SHP77 treated with DMSO at 0.1 percent for 48 hours (cell line): ENCODE results near the gene NR1I3.
A peak's percentile ranks its signal among the peaks of the same experiment; 100 is the strongest.

Experiments used
- DNase-seq: peaks from one replicate; lab custom pipeline; 2025; lab: John Stamatoyannopoulos, UW

Gene NR1I3

DNA sequence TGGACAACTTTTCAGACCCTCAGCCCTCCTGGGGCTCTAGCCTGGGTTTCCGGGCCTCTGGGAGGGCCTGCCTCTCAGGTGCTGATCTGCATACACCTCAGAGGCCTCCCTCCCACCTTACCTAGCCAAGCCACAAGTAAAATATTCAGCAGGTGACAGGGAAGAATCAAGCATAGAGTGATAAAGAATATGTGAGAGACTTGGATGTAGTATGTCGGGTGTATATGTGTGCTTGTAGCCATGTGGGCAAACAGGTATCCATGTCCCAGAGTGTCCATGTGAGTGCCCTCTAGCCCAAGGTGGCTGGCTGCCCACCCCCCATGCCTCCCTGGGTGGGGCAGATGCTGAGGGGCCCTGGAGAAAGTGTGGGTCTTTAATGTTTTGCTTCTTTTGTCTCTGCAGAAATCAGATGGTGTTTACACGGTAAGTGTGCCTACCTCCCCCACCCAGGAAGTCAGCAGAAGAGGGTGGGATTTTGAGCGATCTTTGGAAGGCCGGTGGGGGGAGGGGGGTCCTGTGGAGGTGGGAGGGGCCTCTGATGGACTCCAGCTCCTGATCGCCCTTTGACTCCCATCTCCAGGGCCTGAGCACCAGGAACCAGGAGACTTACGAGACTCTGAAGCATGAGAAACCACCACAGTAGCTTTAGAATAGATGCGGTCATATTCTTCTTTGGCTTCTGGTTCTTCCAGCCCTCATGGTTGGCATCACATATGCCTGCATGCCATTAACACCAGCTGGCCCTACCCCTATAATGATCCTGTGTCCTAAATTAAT lies 19.5 kb downstream of the NR1I3 start:
- no peak for DNase-seq

GRCh38 chr1:161217831-161218230 lies 20.2 kb downstream of the NR1I3 start:
- no peak for DNase-seq

DNA sequence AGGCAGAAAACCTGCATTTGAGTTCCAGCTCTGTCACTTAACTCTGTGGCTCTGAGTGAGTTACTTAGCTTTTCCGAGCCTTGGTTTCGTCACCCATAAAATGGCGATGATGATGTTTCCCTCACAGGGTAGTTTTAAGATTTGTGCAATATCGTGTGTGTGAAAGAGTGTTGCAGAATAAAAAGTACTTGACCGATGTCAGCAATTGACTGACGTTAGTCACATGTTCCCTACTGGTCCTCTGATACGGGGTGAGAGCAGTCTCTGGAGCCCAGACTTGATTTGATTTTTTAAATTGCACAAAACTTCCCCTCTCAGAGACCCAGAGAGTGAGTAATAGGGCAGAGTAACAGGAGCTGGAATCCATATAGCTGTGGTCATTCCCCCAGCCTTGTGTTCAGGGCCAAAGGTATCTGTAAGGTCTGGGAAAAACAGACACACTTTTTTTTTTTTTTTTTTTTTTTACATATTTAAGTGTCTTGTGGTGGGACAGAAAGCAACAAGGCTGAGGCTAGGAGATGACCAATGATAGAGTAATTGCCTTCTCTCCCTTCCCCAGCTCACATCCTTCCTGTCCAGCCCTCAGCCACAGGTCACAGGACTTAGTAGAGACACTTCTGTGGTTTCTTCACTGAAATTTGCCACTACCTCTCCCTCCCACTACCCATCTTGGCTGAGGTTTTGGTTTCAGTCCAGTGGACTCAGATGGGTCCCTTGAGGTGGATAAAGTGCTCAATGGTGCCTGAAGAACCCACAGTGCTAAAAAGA lies 20.9 kb downstream of the NR1I3 start:
- DNase-seq = no peak

- DNase-seq = no peak
Measured at GRCh38 chr1:161215076-161215475, 22.9 kb downstream of the NR1I3 start, which contains the start of gene FCER1G. Gene FCER1G (plus strand): TSS chr1:161215295. CDS start chr1:161215322, 27 bp downstream.

- no peak for DNase-seq
Measured at GRCh38 chr1:161214369-161214768, 23.6 kb downstream of the NR1I3 start.

DNA sequence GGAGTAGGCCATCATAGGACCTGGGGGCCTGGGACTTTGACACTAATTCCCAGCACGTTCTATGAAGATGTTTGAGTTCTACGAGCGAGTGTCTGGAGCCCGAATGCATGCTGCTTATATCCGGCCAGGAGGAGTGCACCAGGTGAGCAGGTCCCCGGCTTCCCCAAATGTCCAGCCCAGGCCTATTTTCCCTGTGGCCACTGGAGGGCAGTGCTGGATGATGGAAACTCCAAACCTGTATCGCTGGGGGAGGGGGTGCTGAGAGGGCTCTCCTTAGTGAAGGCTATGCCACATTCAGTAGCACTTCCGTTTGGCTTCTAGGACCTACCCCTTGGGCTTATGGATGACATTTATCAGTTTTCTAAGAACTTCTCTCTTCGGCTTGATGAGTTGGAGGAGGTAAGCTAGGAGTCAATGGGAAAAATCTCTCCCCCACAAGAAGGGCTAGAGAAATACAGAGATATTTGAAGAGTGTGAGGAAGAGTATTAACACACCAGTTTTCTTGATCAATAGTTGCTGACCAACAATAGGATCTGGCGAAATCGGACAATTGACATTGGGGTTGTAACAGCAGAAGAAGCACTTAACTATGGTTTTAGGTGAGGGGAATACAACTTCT lies 28.1 kb downstream of the NR1I3 start:
- DNase-seq = peak; percentile 72

DNA sequence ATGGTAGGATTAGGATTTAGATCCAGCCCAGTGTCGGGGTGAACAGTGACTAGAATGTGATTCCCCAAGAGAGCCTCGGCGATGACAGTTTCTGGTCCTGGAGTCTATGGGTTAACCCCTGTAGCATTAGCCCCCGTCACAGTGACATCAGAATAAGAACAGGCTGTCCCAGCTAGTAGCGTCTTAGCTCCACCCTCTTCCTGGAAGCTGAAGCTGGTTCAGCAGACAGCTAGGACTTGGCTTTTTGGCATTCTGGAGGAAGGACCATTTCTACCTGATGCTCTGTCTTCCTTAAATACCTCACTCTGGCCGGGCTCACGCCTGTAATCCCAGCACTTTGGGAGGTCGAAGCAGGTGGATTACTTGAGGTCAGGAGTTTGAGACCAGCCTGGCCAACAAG lies 30.8 kb downstream of the NR1I3 start:
- DNase-seq = no peak

GRCh38 chr1:161206411-161207140 lies 31.4 kb downstream of the NR1I3 start:
- no peak for DNase-seq

- DNase-seq = peak; percentile 99
Measured at GRCh38 chr1:161201836-161202712, 35.9 kb downstream of the NR1I3 start, which contains the start of gene NDUFS2. Gene NDUFS2 (plus strand): TSS chr1:161202367. CDS start chr1:161202386, 19 bp downstream.

DNA sequence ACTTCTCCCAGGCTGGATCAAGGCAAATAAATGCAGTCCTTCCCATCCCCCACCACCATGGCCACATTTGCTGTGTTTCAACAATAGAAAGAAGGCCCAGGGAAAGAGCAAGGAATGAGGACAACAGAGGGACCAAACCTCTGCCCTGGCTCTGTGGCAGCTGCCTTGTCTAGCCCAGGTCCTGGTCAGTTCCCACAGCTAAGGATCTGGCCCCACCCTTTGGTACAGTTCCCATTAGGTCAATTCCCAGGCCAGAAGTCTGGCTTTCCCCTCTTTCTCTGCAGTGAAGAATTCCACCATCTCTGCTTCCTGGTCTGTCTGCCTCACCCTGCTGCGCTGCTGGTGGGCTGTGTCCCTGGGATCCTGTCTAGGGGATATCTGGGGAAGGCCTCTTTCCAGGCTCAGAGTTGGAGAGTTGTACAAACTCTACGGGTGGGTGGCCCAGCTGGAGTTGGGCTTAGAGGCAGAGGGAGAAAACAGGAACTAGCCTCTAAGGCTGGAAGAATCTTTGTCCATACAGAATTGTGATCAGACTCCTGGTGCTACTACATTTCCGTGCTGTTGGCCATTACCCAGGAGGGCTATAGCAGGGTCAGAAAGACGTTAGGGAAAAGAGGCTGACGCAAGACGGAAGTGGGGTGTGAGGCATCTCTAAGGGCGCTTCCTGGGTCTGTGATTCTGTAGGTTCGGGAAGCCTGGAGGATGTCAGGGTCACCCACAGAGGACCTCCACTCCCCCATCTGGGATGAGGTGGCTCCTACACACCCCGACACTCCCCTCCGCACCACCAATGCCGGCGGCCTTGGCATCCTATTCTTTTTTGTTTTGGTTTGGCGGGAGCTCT lies 36.8 kb downstream of the NR1I3 start:
- no peak for DNase-seq

DNA sequence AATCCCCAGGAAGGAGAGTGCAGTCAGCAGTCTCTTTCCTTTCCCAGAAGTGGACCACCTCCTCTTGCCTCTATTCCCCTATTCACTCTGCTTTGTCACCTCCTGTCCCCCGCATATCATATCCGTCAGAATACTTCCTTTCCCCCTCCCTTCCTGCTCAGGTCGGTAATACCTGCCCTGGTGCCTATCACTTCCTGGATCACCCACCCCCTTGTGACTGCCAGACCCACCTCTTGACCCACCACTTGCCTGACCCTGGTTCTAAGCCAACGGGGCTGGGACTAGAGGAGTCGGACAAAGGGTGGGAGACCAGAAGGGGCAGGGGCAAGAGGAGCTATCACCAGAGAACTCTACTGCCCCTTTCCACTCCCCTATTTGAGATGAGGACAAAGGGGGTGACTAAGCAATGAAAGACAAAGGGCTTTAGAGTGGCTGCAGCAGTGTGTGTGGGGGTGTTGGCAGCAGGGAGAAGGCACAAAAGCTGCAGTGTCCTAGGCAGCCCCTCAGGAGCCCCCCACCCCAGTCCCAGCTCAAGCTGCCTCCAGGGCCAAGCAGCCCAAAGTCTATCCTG lies 37.5 kb downstream of the NR1I3 start:
- no peak for DNase-seq

GRCh38 chr1:161199506-161200139 lies 38.4 kb downstream of the NR1I3 start:
- no peak for DNase-seq

GRCh38 chr1:161198897-161199431 lies 39.0 kb downstream of the NR1I3 start, which contains the start of gene ADAMTS4:
Gene ADAMTS4 (minus strand): TSS chr1:161199054. CDS start chr1:161198627, 427 bp downstream.
- DNase-seq = no peak

DNA sequence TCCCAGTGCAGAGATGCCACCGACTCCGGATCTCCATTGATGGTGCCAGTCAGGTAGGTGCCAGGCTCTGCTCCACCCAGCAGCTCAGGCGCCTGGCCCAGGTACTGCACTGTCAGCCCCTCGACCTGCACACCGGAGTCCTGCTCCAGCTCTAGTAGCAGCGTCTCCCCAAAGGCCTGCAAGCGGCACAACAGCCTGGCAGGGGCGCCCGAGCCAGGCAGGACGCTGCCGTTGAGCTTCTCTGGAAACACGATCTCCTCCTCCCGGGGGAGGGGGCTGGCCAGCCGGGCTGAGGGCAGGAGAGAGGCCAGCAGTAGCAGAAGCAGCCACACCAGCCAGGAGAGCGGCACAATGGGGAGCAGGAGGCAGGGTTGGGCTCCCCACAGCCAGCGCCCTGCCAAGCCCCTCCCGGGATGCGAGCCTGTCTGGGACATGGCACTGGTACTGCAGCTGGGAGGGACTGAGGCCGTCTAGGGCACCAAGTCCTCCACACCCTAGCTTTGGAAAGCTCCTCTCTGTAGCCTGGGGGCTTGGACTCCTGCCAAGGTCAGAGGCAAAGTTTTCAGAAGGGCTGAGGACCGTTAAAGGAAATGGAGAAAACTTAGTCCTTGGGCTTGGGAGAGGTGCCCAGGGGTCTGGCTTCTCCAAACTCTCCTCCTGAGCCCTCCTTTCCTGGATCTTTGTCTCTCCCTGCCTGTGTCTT lies 39.7 kb downstream of the NR1I3 start:
- no peak for DNase-seq

GRCh38 chr1:161197560-161198193 lies 40.3 kb downstream of the NR1I3 start:
- no peak for DNase-seq

- DNase-seq = no peak
Measured at GRCh38 chr1:161196521-161197451, 41.2 kb downstream of the NR1I3 start.

GRCh38 chr1:161196111-161196510 lies 41.9 kb downstream of the NR1I3 start:
- DNase-seq = no peak
